Skeletal muscle tissue (tissue), 4 donors: Measurements from ENCODE around the gene PYCR2. TPM values are rescaled to one million over a fixed set of nuclear protein-coding genes. Genes with fewer than 3 reads are reported as not detected.

ENCODE experiments used
- H3K27ac ChIP-seq: one replicate; pipeline ENCODE4 v1.7.0; 2013; ENCODE audit warnings: mild to moderate bottlenecking, low read depth, low read length, inconsistent platforms
- H3K27me3 ChIP-seq, 3 donors: one replicate each; pipeline ENCODE4 v1.7.0; 2013; ENCODE audit warnings: low read length in 3 of 3; ENCODE audit not compliant: control insufficient read depth in 3 of 3, insufficient read depth in 3 of 3
- H3K36me3 ChIP-seq, 3 donors: one replicate each; pipeline ENCODE4 v1.7.0; 2013; ENCODE audit warnings: low read length in 3 of 3; ENCODE audit not compliant: control insufficient read depth in 3 of 3, insufficient read depth in 3 of 3
- H3K4me1 ChIP-seq, 3 donors: one replicate each; pipeline ENCODE4 v1.7.0; 2013; ENCODE audit warnings: low read length in 3 of 3, mild to moderate bottlenecking in 3 of 3; ENCODE audit not compliant: control insufficient read depth in 3 of 3, insufficient read depth in 3 of 3
- H3K4me3 ChIP-seq, 3 donors: one replicate each; pipeline ENCODE4 v1.7.0; 2013; ENCODE audit warnings: low read length in 3 of 3
- H3K9ac ChIP-seq, 3 donors: one replicate each; pipeline ENCODE4 v1.7.0; 2013; ENCODE audit warnings: low read length in 3 of 3, mild to moderate bottlenecking in 3 of 3, moderate library complexity in 2 of 3, low read depth in 1 of 3
- H3K9me3 ChIP-seq, 3 donors: one replicate each; pipeline ENCODE4 v1.7.0; 2013; ENCODE audit warnings: low read length in 3 of 3; ENCODE audit not compliant: control insufficient read depth in 3 of 3
- total RNA-seq: library from RNA; depleted of rRNA; stranded (reverse); fragments of >200 nt; gene quantifications from one replicate; pipeline ENCODE4 v1.2.3, GENCODE V29; 2014
- donor health status: Osteomylitis.

PYCR2 gene
- total RNA-seq, 1 donor from 2014 or later: 17.7 TPM

DNA sequence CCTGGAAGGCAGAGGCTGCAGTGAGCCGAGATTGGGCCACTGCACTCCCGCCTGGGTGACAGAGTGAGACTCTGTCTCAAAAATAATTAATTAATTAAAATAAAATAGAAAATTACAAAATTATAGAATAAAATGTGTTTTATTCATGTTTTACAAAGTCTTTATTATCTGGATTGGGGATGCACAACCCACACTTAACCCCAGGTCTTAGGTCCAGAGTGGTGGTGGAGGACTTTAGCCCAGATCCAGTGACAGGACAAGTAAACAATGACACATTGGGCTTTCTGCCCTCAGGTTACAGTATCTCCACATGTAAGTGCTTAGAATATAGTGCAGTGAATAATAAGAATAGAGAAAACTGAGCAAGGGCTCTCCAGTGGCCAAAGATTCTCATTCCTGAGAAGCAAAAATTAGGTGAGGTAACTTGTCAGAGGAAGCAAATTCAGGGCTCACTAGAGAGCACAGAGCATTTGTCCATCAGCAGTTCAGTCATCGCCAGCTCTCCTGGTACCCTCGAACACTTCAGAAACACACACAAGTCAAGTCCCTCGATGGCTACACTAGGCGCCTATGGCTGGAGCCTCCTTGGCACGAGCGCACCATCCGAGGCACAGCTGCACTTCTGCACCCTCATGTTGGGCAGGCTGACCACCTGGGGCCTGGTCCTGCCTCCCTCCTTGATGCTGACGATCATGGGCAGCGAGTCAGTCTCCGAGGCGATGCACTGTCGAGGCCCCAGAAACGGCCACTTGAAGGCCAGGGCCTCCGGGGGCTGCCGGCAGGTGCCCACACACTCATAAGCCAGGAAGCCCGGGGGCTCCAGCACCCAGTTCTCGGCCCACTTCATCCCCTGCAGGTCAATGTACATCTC is 37.7 kb downstream of the PYCR2 start:
- H3K27ac ChIP-seq: no peak overlapping the region
- peaks cover 5 to 10% (median 6%) of the 10 kb centered on the region in 3 donors for H3K4me1 ChIP-seq
- no peaks in the 10 kb centered on the region for H3K36me3 ChIP-seq
- no peaks in the 10 kb centered on the region for H3K9me3 ChIP-seq
- H3K9ac ChIP-seq: no peak overlapping the region
- H3K27me3 ChIP-seq: peaks cover 0 to 4% (median 3%) of the 10 kb centered on the region in 3 donors
- H3K4me3 ChIP-seq: no peak overlapping the region

DNA sequence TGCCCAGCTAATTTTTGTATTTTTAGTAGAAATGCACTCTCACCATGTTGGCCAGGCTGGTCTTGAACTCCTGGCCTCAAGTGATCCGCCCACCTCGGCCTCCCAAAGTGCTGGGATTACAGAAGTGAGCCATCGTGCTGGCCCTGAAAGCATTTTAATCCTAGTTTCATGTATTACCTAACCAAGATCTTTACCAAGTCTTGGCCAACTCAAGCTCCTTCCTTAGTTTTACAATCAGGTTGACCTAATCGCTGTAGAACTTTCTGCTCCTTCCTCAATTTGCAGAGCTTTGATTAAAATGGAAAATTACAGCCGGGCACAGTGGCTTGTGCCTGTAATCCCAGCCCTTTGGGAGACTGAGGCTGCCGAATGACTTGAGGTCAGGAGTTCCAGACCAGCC is 38.7 kb downstream of the PYCR2 start:
- H3K4me3 ChIP-seq: no peak overlapping the region
- no peak overlapping the region for H3K27ac ChIP-seq

DNA sequence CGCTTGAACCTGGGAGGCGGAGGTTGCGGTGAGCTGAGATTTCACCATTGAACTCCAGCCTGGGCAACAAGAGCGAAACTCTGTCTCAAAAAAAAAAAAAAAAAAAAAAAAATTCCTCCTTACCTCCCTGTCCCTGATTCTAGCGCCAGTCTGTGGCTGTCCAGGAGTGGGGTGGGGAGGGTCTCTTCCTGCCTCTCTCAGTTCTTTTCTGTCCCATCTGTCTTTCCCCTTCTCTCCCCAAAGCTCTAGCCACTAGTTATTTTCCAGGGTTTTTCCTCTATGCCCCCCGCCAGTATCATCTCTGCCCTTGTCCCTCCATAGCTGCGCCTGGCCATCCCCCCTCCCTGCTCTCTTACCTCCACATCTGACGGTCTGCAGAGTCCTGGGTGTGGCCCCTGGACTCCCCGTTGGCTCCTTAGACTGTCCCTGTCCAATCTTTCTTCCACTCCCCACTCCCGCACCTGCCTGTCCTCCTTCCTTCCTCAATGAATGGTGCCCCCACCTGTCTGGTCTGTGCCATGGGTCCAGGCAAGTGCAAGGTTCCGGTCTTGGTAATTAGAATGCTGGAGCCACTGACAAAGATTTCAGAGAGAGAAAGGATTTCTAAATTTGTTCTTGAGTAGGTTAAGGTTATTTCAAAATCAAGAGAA is 40.3 kb downstream of the PYCR2 start:
- peaks cover 31 to 37% (median 32%) of the 10 kb centered on the region in 3 donors for H3K4me1 ChIP-seq
- no peak overlapping the region for H3K27ac ChIP-seq
- H3K27me3 ChIP-seq: peaks cover 0 to 4% (median 3%) of the 10 kb centered on the region in 3 donors
- H3K4me3 ChIP-seq: no peak overlapping the region
- H3K36me3 ChIP-seq: no peaks in the 10 kb centered on the region
- H3K9me3 ChIP-seq: no peaks in the 10 kb centered on the region
- H3K9ac ChIP-seq: no peak overlapping the region

More for the DNA sequence above, 38.7 kb downstream of the PYCR2 start:
- Histone ChIP-seq H3K27me3 (peaks cover 0 to 4% (median 3%) of the 10 kb centered on the region in 3 donors), H3K4me1 (peaks cover 15 to 21% (median 16%) of the 10 kb centered on the region in 3 donors), H3K9ac (no peak overlapping the region), H3K36me3 (no peaks in the 10 kb centered on the region), H3K9me3 (no peaks in the 10 kb centered on the region)

DNA sequence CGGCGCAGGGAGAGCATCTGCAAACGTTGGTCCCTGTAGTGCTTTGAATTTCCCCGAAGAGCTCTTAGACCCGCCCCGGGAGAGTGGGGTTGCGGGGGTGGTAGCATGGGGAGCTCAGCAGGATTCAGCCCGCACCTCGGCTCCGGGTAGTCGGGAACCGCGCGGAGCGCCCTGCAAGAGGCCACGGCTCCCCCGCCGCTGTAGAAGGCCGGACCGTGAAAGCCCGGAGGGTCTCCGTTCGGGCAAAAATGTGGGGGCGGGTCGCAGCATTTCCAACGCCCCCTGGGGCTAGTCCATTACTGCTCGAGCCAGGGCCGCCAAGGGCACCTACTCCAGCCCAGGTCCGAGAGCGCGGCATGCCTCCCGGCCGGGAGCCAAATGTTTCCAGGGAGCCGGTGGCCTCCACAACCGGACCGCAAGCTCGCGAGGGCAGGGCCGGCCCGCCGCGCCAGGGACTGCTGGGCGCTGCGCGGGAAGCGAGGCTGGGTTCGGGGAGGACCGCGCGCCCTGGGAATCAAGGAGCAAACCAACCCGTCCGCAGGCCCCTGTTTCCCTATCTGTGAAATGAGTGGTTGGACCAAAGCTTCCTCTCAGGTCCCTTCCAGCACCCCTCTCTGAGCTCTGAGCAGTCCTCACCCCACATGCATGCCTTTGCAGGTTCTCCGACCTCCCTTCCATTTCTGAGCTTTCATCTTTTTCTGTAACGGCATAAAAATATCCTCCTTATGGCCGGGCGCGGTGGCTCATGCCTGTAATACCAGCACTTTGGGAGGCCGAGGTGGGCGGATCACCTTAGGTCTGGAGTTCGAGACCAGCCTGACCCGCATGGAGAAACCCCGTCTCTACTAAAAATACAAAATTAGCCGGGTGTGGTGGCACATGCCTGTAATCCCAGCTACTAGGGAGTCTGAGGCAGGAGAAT is 41.1 kb downstream of the PYCR2 start:
- Histone ChIP-seq H3K27ac (peak overlapping the region; percentile 83), H3K9me3 (no peaks in the 10 kb centered on the region), H3K27me3 (peaks cover 0 to 3% (median 0%) of the 10 kb centered on the region in 3 donors), H3K4me3 (peak overlapping the region; percentile 91 to 96 (median 95)), H3K4me1 (peaks cover 39 to 45% (median 40%) of the 10 kb centered on the region in 3 donors), H3K9ac (peak overlapping the region; percentile 84 to 98 (median 97)), H3K36me3 (no peaks in the 10 kb centered on the region)

DNA sequence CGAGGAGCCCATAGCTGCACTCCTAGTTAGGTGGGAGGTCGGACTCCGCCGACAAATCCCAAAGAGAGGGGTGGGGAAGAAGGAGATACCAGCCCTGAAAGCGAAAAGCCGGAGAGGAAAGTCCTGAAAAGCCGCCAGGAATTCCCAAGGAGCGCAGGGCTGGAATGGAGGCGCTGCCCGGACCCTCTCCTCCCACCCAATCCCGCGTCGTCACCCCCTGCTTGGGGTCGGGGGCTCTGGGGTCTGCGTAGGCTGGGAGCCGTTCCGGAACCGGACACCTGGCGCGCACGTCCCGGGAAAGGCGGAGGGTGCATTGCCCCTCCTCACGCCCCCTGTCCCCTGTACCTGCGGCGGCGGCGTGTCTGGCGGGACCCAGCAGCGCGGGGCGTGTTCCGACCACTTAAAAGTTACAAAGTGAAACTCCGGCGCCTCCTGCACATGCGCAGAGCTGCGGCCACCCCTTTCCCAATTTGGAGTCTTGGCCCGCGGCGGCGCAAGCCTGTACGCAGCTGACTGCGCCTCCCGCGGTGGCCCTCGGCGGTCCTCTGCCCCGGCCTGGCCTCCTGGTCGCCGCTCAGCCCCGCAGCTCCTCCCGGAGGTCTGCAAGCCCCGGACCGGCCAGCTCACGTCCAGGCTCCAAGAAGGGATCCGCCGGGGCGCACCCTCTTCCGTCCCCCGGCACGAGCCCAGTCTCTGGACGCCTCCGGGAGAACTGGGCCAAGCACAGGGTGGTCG is 41.9 kb downstream of the PYCR2 start, which contains the start of gene TMEM63A:
TSS of gene TMEM63A (minus strand) at position 422 of the 735 bp plus-strand sequence. CDS start 4,800 bp downstream, outside the sequence.
- Histone ChIP-seq H3K27me3 (peaks cover 0 to 3% (median 0%) of the 10 kb centered on the region in 3 donors), H3K9me3 (no peaks in the 10 kb centered on the region), H3K36me3 (peaks cover 0 to 2% (median 0%) of the 10 kb centered on the region in 3 donors), H3K9ac (peak within 1 kb of the TSS; percentile 93 to 98 (median 97)), H3K4me1 (peaks cover 47 to 53% (median 47%) of the 10 kb centered on the region in 3 donors), H3K4me3 (peak within 1 kb of the TSS; percentile 91 to 96 (median 95)), H3K27ac (peak within 1 kb of the TSS; percentile 83)

DNA sequence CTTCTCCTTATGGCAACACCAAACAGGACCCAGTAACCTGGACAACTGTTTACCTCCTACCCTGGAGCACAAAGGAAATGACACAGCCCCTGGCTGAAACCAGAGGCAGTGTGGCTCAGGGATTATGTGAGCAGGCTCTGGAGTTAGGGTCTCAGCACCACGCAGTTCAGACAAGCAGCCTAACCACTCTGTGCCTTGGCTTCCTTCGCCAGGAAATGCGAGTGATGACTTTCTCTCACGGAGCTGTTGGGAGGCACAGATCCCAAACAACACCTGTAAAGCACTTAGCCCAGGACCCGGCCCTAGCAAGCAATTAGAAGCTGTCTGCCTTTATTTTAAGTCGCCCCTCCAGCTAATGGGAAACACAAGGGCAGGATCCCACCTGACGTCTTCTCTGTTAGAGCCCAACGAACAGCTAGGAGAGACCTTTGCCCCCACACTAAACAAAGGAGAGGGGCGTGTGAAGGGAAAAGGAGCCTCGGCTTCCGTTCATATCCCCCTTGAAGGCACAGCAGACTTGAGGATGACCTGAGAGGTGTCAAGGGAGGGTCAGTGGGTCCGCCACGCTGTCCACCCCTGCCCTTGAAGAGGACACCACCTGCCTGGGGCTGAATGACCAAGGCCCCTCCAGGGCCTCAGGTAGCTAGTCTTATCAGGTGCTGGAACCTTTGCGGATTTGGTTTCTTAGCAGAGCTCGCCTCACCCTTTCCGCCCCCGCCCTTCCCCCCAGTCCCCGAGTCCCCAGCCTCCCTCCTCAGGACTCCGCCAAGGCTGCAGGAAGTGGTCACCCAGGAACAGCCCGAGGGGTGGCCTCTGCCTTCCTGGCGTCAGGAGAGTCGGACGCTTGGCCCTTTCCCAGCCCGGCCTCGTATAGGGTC is 42.7 kb downstream of the PYCR2 start:
- Histone ChIP-seq H3K4me1 (peaks cover 47 to 57% (median 51%) of the 10 kb centered on the region in 3 donors), H3K4me3 (peak overlapping the region; percentile 91 to 96 (median 95)), H3K27ac (peak overlapping the region; percentile 83), H3K9ac (peak overlapping the region; percentile 93 to 98 (median 97)), H3K27me3 (no peaks in the 10 kb centered on the region), H3K9me3 (no peaks in the 10 kb centered on the region), H3K36me3 (peaks cover 2 to 3% (median 2%) of the 10 kb centered on the region in 3 donors)

DNA sequence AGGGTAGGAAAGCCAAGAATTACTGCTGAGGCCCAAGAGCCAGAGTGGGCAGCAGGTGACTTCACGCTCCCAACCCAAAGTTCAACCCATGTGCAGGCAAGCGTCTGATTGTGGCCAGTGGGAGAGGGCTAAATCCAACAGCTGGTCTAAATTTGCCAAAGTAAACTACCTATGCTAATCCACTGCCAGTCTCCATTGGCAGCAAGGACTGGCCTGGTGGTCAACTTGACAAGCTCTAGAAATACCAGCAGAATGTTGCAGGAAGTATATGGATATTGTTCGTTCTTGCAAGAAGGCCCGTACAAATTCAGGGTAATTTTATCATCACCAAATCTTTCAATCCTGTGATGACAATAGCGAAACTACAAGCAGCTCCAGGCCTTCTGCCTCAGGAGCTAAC is 43.4 kb downstream of the PYCR2 start:
- Histone ChIP-seq H3K4me3 (peak overlapping the region; percentile 91 to 96 (median 95)), H3K27me3 (no peaks in the 10 kb centered on the region), H3K4me1 (peaks cover 47 to 57% (median 51%) of the 10 kb centered on the region in 3 donors), H3K9ac (peak overlapping the region; percentile 33 to 98 (median 97)), H3K9me3 (no peaks in the 10 kb centered on the region), H3K27ac (peak overlapping the region; percentile 83), H3K36me3 (peaks cover 2 to 6% (median 2%) of the 10 kb centered on the region in 3 donors)

DNA sequence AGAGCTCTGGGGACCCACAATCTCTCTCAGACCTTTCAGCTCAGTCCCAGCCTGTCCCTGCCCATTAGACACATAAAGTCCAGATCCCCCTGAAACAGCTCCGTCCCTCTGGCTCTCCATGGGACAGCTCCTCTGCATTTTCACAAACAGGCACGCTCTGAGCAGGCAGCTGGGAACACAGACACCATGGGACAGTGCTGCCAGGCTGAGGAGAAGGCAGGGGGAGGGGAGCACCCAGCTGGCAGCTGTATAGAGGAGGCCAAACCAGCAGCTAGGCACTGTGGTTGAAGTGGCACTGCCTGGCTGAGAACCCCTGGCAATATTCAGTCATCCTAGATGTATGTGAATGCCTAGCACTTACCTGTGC is 43.8 kb downstream of the PYCR2 start:
- peak overlapping the region; percentile 33 to 98 (median 97) for H3K9ac ChIP-seq
- no peaks in the 10 kb centered on the region for H3K9me3 ChIP-seq
- peaks cover 5 to 7% (median 5%) of the 10 kb centered on the region in 3 donors for H3K36me3 ChIP-seq
- H3K4me3 ChIP-seq: peak overlapping the region; percentile 31 to 91 (median 52)
- H3K27me3 ChIP-seq: no peaks in the 10 kb centered on the region
- H3K4me1 ChIP-seq: peaks cover 47 to 57% (median 51%) of the 10 kb centered on the region in 3 donors
- no peak overlapping the region for H3K27ac ChIP-seq
